Measurements from ENCODE around the gene VWF.
A peak's percentile ranks its signal among the peaks of the same experiment; 100 is the strongest.

VWF gene

GRCh38 chr12:6053541-6053940, 70.9 kb downstream of the VWF start:
- TF ChIP-seq CTCF (IDR thresholded peaks at IDR 0.05; ENCODE audit: control insufficient read depth, insufficient read depth, low read depth, low read length, missing control alignments): no peak
- DNase-seq (ENCODE audit: low read depth): no peak
- no peak overlapping the region for H3K4me3 ChIP-seq (ENCODE audit: control insufficient read depth, low read depth, low read length)

GRCh38 chr12:6052940-6053329, 71.5 kb downstream of the VWF start:
- DNase-seq (ENCODE audit: low read depth): no peak
- H3K4me3 ChIP-seq (ENCODE audit: control insufficient read depth, low read depth, low read length): no peak overlapping the region

GRCh38 chr12:6052206-6052939, 72.1 kb downstream of the VWF start:
- no peak overlapping the region for H3K4me3 ChIP-seq (ENCODE audit: control insufficient read depth, low read depth, low read length)
- no peak for DNase-seq (ENCODE audit: low read depth)
- no peak for TF ChIP-seq CTCF (IDR thresholded peaks at IDR 0.05; ENCODE audit: control insufficient read depth, insufficient read depth, low read depth, low read length, missing control alignments)

More at GRCh38 chr12:6052940-6053329, 71.5 kb downstream of the VWF start:
- no peak for TF ChIP-seq CTCF (IDR thresholded peaks at IDR 0.05; ENCODE audit: control insufficient read depth, insufficient read depth, low read depth, low read length, missing control alignments)

- TF ChIP-seq CTCF (IDR thresholded peaks at IDR 0.05; ENCODE audit: control insufficient read depth, insufficient read depth, low read depth, low read length, missing control alignments): no peak
- H3K4me3 ChIP-seq (ENCODE audit: control insufficient read depth, low read depth, low read length): no peak overlapping the region
- DNase-seq (ENCODE audit: low read depth): no peak
Measured at GRCh38 chr12:6049992-6050391, 74.5 kb downstream of the VWF start.

GRCh38 chr12:6049587-6049986, 74.9 kb downstream of the VWF start:
- H3K4me3 ChIP-seq (ENCODE audit: control insufficient read depth, low read depth, low read length): no peak overlapping the region
- no peak for TF ChIP-seq CTCF (IDR thresholded peaks at IDR 0.05; ENCODE audit: control insufficient read depth, insufficient read depth, low read depth, low read length, missing control alignments)
- DNase-seq (ENCODE audit: low read depth): no peak

- DNase-seq (ENCODE audit: low read depth): peak; percentile 47
- no peak for TF ChIP-seq CTCF (IDR thresholded peaks at IDR 0.05; ENCODE audit: control insufficient read depth, insufficient read depth, low read depth, low read length, missing control alignments)
- H3K4me3 ChIP-seq (ENCODE audit: control insufficient read depth, low read depth, low read length): no peak overlapping the region
Measured at GRCh38 chr12:6047249-6048237, 76.9 kb downstream of the VWF start.
